NCI-H1436 (cell line): Measurements from ENCODE around the gene COL6A5.
"Not testable (repeated sequence)": the region's sequence is repeated elsewhere in the genome, so short reads cannot be mapped to it uniquely, and the experiment has no call there.

Experiments
- DNase-seq: peaks from one replicate; lab custom pipeline; 2025; lab: John Stamatoyannopoulos, UW

COL6A5 gene

DNA sequence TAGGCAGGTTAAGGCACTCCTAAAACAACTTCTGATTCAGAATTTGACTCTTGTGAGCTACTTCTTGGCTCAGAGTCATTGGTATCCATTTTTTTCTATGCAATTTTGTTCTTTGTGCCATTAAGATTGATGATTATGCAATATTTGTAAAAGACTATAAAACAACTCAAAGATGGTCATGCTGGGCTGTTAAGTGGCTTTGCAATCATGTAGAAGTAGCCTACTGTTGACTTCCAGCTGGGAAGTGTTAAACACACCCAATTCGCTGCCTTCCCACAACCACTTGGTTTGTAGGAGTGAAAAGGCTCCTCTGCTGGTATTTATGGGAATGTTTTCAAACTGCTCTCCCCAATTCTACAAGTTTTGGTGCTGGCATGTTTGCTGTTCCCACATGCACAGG lies 96.8 kb downstream of the COL6A5 start:
- DNase-seq, result no peak

DNA sequence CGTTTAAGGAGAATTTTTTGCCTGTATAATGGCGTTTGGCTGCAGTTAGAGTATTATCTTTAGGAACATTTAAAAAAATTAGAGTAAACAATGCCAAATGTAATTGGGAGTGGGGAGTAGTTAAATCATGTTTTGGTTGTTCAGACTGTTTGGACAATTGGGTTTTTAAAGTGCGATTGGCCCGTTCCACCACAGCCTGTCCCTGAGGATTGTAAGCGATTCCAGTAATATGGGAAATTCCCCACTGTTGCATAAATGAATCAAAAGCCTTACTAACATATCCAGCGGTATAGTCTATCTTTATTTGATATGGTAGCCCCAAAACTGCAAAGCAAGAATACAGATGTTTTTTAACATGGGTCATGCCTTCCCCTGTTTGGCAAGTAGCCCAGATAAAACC lies 101.4 kb downstream of the COL6A5 start:
- not testable (repeated sequence) for DNase-seq

DNA sequence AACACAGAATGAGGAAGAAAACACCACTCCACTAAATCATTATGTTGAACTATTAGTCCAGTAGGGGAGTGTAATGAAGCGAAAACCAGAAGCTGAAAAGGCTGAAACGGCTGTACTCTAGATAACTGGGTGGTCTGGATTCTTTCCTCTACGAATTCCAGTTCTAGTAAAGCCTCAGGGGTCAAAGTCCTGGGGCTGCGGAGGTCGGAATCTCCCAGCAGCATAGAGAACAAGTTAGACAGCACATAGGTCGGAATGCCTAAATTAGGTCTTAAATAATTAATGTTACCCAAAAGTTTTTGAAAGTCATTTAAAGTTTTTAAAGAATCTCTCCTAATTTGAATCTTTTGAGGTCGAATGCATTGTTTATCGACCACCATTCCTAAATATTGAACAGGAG lies 102.7 kb downstream of the COL6A5 start:
- DNase-seq, result not testable (repeated sequence)

DNA sequence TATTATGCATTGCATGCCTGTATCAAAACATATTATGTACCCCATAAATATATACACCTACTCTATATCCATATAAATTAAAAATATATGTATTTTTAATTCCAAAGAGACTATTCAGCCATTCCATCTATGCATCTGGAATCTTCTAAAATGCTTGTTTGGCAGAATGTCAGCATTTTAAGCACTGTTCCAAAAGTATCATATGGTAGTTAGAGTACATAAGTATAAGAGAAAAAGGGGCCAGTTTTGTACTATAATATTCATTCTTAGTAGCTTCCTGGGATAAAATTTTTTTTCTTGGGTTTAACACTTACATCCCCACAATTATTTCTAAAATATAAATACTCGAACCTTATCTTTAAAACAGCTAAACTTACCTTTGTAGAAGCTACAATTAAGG lies 111.1 kb downstream of the COL6A5 start:
- DNase-seq, result no peak

DNA sequence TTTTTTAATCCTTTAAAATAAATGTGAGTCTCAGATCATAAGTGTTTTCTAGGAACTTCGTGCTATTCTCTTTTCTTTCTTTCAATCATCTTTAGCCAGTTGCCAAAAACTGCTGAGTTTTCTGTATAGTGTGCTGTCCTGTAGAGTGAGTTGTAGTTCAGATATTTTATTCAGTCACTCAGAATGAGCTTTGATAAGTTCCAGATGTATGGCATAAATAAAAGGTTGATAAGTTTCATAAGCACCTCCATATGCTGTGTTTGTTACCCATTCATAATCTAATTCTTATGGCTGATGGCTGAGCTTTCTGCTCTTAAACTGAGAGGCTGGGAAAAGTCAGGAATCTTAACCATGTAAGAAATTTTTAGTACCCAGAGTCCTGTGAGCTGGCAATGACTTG lies 112.2 kb downstream of the COL6A5 start:
- DNase-seq, result no peak

DNA sequence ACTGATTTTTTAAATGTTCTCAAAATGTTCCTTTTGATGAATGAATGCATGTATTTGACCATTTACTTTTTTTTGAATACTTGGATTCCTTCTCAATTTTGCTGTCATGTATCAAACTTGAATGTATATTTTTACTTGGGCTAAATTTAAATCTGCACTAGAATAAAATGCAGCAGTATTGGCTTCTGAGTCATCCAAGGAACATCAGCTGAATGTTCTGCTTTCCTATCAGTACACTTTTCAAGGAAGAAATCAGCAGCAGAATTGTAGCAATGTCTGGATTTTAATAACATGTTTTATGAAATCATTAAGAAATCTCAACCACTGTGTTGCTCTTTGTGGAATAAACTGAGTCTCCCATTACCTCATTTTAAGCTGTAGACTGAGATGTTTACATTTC lies 114.5 kb downstream of the COL6A5 start:
- DNase-seq, result no peak

DNA sequence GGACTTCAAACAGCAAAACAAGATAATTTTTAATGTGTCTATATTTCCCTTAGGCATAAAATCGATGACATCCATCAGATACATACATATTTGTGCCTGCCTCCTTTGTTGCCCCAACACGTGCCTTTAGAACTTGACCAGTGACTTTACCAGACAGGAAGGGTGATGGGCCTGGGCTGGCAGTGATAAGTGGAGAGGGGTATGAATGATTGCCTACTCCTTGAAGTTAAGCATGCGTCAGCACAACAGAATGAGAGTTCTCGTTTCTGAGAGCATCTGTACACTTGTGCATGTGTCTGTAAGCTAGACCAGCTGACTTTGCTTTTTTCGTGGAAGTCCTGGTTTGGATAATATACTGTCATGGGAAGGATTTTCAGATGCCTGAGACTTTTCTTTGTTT lies 116.6 kb downstream of the COL6A5 start:
- no peak for DNase-seq

DNA sequence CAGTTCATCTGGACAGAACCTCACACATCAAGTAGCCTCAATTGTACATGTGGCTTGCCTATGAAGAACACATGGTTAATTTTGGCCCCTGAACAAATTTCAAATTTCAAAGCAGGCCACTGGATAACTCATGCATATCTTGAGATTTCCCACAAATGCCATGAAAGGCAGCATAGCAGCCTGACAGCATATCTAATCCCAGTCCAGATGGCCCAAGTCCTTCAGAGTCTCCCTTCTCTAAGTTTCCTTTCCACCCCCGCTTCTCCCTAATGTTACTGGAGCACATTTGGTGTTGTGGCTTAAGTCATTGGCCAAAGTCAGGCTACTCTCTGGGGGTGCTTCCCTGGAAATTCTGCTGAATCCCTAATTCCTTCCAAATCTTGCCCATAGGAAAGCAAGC lies 117.7 kb downstream of the COL6A5 start:
- no peak for DNase-seq

DNA sequence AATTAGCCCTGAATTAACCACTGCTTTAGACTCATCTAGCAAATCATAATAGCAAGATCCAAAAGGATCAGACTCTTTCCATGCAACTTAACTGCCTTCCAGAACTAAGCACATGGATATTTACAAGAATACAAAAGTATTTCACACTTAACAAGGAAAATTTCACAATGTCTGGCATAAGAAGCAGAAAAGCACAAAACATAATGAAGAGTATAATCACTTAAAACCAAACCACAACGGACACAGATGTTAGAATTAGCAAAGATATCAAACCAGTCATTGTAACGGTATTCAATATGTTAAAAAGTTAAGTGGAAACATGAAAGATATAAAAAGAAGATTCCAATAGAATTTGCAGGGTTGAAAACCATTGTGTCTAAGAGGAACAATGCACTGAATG lies 120.0 kb downstream of the COL6A5 start:
- DNase-seq, result no peak

DNA sequence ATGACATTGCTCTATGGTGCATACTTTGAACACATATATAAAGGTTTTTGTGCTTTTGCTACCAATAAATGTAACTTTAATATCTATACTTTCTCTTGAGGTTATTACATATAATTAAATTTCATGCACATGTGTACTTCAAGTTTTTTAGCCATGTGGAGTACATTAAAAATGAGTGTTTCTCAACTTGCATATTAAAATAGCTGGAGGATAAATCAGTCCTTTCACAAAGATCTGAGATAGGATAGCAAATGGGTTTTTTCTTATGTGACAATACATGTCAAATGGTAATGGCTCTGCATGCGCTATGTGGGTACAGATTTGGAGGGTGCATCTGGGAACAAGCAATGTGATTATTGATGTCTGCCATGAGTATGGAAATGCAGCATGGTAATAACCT lies 122.8 kb downstream of the COL6A5 start:
- no peak for DNase-seq

DNA sequence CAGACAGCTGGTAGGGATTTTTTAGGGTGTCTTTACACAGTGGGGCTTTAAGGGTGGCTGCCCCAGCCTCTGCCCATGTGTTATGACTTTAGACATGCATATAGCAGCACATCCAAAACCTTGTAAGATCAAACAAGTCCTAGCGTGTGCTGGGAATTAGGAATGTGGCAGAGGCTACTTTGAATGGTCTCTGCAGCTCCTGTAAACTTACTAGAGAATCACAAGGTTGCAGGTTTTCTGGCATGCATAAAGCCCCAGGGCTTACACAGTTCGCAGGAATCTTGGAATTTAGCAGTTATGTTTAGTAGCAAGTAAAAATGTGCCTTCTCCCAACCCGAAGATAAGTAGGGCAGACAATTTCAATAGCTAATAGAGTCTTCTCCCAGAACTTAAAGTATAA lies 124.7 kb downstream of the COL6A5 start:
- DNase-seq, result no peak

DNA sequence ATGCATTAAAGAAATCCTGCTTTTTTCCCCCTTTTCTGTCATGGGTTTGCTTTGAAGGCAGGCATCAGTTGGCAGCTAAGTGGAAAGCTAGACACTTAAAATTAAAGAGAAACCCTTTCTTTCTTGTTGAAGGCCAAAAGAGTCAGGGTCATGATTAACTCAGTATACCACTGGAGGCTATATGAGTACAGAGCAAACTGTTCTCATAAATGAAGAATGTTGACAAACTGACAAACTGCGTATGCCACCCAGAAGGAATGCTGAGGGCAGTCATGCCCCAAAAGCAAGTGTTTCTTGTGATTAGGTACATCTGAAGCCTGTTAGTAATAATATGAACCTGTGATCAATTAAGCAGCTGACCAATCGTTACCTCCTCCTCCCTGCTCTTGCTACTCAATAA lies 127.9 kb downstream of the COL6A5 start:
- DNase-seq, result no peak

DNA sequence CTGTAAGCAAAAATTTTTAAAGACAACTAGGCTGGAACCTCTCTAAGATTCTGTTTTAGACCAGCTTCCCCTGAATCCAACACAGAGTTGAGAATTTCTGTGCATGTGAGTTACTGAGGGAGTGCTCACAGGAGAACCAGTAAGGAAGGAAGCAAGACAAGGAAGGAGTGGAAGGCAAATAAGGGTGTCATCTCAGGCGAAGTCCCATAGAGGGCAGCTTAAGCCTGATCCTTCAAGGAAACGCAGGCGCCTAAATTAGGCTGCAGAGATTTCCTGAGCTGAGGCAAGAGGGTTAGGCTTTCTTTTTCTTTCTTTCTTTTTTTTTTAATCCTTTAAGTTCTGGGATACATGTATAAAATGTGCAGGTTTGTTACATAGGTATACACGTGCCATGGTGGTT lies 135.3 kb downstream of the COL6A5 start:
- peak; percentile 44 for DNase-seq

DNA sequence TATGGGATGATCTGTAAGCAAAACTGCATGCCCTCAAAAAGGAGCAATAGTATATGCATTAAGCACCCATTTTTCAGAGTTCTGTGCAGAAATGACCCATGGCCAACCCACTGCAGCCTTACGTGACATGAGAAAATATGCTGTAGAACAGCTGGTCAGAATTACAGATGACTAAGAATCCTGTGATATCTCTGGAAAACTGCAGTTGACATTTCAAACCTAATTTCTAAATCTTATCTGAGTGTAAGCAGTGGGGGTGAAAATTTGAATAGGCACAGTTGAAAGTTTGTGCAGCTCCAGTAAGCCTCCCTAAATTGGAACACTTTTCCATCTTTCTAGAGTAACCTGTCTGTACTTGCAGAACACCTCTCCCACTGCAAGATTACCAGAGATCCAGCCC lies 142.8 kb downstream of the COL6A5 start:
- no peak for DNase-seq

DNA sequence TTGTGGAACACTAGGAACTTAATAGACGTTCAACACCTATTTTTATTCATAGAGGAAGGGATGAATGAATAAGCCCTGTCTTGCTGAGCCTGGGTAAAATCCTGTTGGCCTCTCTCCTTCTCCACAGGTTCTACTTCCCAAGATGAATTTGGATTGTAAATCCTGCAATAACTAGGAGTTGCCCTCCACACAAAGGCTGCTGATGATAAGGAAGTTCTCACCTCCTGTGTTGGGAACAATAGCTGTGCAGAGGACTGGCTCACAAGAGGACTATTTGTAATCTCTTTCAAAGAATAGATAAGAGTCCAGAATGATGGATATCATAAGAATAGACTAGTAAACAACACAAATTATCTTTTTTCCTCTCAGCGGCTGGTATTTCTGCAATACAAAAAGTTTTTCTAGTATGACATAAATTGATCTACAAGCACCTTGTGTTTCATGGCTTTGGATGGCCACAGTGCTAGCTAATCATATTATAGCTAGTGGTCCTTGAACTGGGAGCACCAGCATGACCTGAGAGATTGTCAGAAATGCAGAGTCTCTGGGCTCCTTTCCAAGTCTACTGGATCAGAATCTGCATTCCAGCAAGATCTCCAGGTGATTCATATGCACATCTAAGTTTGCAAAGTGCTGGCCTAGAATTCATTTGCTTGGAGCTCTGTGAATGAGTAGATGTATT lies 143.4 kb downstream of the COL6A5 start:
- no peak for DNase-seq

DNA sequence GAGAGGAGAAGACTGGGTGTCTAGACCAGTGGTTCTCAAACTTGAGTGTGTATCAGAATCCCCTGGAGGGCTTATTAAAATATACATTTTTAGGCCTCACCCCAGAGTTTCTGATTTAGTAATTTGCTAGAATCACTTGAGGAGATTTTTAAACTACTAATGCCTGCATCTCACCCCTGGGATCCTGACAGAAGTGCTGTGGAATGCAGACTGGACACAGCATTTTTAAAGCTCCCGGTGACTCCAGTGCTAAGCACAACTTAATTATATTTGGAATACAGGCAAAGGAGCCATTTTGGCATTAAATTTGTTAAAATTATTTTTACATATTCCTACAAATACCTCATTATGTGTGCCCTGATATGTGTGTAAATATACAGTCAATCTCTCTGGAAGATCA lies 144.8 kb downstream of the COL6A5 start:
- no peak for DNase-seq

DNA sequence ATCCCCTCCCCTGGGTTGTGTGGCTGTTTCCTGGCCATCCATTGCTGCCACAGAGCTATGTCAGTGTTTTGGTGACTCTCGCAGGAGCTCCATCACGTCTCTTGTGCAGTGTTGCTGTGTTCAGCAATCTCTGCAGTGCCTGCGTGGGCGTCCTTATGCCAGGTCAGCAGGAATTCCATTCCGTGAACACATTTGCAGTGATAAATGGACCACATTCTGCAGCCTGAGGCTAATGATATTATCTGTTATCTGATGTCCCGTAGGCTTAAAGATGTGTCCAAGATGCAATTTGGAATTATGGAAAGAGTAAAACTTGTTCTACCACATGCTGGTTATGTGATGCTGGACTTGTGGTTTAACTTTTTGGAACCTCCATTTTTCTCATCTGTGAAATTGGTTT lies 146.0 kb downstream of the COL6A5 start:
- DNase-seq, result no peak

DNA sequence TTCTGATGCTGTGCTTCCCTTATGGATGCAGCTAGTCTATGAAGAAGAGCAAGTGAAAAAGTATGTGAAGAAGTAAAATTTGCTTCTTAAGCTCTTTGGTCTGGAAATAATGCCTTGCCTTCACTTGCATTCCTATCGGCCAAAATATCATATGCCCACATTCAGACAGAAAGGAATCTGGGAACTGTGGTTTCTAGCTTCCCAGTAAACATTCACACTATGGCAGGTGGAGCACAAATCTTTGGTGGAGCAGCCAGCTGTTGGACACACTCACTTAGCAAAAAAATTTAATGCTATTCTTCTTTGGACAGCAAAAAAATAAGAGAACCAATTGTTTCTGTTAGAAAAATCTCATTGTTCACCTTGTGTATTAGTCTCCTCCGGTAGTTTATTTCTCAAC lies 159.2 kb downstream of the COL6A5 start:
- no peak for DNase-seq

DNA sequence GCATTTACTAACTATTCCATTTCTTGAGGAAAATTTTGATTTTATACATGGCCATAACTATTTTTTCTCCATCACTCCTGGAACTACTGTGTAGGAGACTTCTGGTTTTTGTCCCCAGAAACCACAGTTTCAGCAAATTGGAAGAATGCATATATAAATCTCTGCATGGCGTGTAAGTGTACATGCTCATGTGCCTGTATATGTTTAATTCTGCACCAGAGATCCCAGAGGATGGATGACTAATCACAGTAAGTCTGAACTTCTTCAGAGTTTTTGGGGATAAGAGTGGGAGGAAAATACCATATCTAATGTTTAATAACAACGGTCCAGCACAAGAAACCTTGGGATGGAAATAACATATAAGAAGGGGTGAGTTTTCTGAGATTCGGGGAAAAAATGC lies 160.6 kb downstream of the COL6A5 start:
- no peak for DNase-seq

DNA sequence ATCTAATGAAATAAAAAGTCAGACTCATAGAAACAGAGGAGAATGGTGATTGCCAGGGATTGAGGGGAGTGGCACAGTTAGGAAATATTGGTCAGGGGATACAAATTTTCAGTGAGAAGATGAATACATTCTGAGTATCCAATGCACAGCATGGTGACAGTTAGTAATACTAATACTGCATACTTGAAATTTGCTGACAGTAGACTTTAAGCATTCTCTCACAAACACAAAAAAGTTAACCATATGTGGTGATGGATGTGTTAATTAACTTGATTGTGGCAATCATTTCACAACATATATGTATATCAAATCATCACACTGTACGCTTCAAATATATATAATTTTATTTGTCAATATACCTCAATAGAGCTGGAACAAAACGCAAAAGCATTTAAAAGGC lies 162.3 kb downstream of the COL6A5 start:
- DNase-seq, result no peak

DNA sequence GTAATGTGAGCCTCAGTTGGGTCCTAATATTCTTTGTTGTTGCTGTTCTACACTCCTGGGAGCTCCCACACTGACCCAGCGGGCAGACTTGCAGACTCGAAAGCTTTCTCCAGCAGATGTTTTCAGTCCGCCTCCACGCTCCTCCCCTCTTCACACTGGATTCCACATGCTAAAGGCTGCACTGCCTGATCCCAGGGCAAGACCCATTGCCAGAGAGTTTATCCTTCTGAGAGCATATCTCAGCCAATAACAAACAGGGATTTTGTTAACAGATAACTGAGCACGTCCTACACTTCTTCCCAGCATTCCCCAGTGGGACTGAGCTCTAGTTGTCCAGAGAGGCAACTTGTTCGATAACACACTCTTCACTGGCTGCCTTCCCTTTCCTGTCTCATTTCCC lies 163.5 kb downstream of the COL6A5 start:
- DNase-seq, result no peak

DNA sequence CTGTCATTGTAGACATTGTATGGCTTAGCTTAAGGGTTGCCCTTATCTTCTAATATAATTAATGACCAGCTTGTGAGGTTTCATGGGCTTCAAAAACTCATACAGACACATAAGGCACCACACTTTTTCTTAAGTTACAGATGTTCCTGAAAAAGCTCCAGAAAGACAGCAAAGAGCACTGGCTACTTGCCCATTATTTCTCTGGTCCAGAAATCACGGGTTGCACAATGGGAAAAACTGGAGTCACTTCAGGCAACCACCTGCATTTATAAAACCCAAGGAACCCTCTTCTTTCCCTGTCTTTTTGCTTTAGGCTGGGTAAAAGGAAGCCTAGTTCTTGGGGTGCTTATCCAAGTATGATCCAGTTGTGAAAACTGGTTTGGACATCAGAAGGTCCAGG lies 169.2 kb downstream of the COL6A5 start:
- no peak for DNase-seq

DNA sequence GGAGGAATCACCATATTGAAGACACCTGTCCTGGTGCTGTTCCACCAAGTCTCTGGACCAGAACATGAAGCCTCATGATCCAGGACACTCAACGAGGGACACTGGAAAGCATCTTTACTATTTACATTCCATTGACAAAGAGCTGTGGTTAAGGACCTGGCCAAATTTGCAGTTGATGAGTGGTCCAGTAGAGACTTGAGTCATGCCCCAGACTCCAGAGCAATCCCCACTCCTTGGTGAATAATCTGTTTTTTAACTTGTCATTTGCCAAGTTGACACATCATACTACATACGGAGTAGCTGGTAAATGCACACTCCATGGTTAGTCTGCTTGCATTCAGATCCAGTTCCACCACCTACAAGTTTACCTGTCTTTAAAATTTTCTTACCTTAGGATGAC lies 170.3 kb downstream of the COL6A5 start:
- DNase-seq, result no peak

DNA sequence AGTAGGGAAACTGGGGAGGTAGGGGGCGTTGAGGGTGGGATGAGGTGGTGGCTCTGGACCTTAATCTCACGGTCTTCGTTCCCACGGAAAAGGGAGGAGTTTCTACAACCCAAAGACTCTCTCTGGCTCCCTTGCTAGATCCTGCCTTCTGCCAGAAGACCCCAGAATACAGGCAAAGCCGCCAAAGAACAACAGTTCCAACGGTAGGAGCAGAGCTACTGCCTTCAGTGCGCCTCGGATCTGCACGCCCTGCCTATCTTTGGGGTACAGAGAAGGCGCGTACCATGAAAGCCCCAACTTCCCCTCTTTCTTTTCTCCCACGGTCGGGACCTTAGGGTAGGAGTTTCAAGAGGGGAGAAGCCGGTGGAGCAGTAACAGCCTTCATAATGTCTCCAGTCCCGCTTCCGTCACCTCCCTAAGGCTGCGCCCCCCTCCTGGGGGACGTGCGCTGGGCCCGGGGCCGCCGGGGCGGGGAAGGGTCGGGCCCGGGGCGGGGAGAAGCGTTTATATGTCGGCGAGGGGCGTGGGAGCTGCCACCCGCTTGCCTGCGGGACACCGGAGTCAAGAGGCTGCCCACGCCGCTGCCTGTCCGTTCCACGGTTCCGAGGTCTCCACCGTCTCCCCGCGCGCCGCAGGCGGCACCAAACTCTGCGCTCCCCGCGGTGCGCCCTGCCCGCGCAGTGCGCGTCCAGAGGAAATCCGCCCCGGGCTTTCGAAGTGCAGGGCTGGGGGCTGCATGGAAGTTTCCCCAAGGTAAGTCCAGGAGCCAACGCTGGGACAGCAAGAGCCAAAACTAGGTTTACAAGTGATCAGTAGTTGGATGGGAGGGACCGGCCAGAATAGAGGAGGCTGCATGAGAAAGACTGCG lies 171.4 kb downstream of the COL6A5 start, which contains the start of gene COL6A6:
COL6A6 (plus strand) TSS at position 533 of the 868 bp plus-strand sequence. CDS start 43,188 bp downstream, outside the sequence.
- DNase-seq, result no peak
